HG02623 (cell line): ENCODE measurements around the gene ANKRD24.
"Not testable (repeated sequence)": the region's sequence is repeated elsewhere in the genome, so short reads cannot be mapped to it uniquely, and the experiment has no call there.

Experiments used
- ATAC-seq: cut with Tn5 transposase; IDR thresholded peaks from one replicate; pipeline ENCODE4 v1.9.1; 2021; ENCODE audit warnings: moderate library complexity; ENCODE audit not compliant: unreplicated experiment

The ANKRD24 gene

DNA sequence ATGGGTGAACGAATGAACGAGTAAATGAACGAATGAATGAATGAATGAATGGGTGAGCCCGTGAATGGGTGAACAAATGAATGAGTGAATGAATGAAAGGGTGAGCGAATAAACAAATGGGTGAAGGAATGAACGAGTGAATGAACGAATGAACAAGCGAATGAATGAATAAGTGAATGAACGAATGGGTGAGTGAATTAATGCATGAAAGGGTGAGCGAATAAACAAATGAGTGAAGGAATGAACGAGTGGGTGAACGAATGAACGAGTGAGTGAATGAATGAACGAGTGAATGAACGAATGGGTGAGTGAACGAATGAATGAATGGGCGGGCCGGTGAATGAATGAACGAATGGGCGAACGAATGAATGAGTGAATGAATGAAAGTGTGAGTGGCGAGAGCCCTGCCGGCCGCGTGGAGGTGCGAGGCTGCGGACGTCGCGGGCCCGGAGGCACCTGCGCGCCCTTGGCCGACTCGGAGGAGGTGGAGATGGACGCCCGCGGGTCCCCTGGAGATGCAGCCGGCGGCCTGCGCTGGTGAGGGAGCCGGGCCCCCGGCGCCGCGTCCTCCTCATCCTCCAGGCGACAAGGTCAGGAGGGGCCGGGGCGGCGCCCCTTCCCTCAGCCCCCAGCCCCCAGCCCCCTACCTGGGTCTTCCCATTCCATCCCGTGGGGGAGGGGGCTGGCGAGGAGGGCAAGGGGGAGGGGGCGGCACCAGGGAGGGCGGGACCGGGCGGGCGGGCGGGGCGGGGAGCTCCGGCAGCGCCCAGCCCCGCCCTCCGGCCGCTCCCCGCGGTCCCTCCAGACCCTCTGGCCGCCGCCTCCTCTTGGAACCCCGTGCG, 15.4 kb downstream of the ANKRD24 start:
- ATAC-seq: no peak

GRCh38 chr19:4198467-4199126, 16.1 kb downstream of the ANKRD24 start:
- no peak for ATAC-seq

- no peak for ATAC-seq
These were observed 17.3 kb downstream of the ANKRD24 start for GRCh38 chr19:4199699-4200293.

DNA sequence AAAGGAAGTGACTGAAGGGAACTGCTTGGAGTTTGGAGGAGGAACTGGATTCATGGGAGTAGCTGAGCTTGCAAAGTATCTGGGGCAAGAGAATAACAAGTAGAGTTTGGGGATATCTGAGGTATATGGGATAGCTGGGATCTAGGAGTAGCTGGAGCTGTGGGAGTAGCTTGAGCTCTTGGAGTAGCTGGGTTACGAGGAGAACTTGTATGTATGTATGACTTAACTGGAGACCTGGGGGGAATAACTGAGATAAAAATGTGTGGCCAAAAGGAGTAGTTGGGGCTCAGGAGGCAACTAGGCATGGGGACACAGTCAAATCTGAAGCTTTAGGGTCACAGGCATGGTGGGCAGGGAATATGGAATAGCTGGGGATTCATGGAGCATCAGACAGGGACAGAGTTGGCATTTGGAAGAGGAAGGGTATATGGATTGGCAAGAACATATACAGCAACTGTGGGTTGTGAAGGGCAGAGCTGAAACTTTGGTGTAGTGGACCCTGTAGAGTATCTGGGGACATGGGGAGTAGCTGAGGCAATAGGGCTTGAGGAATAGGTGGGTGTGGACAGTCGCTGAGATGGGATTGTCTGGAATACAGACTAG, 18.6 kb downstream of the ANKRD24 start:
- ATAC-seq: no peak

GRCh38 chr19:4201798-4202197, 19.3 kb downstream of the ANKRD24 start:
- no peak for ATAC-seq

- ATAC-seq: no peak
These were observed 24.5 kb downstream of the ANKRD24 start for GRCh38 chr19:4206818-4207484.

GRCh38 chr19:4208385-4209094, 26.1 kb downstream of the ANKRD24 start:
- ATAC-seq: no peak

DNA sequence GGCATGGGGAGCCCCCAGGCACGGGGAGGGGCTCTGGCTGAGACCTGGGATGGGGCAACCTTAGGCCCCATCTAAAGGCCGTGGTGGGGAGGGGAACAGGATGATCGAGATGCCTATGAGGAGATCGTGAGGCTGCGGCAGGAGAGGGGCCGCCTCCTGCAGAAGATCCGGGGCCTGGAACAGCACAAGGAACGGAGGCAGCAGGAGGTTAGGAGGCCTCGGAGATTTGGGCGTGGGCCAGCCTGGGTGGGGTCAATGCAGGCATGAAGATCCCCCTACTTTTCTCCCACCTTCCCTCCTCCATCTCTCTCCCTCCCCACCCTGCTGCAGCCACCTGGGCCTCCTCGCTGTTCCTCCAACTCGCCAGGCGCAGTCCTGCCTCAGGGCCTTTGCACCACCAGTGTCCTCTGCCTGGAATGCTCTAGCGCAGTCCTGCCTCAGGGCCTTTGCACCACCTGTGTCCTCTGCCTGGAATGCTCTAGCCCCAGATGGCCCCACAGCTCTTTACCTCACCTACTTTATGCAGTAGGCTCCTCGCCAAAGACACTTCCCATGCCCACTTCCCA, 27.8 kb downstream of the ANKRD24 start:
- no peak for ATAC-seq

DNA sequence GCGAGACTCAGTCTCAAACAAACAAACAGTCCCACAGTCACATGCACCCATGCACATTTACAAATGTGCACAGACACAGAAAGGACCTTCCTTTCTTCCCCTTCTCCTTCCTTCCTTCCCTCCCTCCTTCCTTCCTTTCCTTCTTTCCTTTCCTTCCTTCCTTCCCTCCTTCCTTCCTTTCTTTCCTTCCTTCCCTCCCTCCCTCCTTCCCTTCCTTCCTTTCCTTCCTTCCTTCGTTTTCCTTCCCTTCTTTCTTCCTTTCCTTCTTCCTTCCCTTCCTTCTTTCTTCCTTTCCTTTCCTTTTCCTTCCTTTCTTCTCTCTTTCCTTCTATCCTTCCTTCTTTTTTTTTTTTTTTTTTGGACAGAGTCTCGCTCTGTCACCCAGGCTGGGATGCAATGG, 30.6 kb downstream of the ANKRD24 start:
- no peak for ATAC-seq

DNA sequence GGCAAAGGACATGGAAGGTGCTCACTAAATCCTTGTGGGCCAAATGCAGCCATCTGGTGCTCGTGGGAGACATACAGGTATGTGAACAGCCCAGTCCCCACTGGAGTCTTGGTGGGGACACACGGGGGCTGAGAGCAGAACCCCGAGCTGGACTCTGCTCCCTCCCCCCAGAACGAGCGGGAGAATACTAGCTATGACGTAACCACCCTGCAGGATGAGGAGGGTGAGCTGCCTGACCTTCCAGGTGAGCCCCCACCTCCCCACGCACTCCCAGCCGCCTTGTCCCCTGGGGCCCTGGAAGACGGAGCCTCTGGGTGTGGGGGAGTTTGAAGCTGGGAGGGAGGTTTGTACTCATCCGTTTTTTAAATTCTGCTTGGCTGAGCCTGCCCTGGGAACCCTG, 33.3 kb downstream of the ANKRD24 start:
- no peak for ATAC-seq

- no peak for ATAC-seq
These were observed 34.4 kb downstream of the ANKRD24 start for GRCh38 chr19:4216846-4217245.

DNA sequence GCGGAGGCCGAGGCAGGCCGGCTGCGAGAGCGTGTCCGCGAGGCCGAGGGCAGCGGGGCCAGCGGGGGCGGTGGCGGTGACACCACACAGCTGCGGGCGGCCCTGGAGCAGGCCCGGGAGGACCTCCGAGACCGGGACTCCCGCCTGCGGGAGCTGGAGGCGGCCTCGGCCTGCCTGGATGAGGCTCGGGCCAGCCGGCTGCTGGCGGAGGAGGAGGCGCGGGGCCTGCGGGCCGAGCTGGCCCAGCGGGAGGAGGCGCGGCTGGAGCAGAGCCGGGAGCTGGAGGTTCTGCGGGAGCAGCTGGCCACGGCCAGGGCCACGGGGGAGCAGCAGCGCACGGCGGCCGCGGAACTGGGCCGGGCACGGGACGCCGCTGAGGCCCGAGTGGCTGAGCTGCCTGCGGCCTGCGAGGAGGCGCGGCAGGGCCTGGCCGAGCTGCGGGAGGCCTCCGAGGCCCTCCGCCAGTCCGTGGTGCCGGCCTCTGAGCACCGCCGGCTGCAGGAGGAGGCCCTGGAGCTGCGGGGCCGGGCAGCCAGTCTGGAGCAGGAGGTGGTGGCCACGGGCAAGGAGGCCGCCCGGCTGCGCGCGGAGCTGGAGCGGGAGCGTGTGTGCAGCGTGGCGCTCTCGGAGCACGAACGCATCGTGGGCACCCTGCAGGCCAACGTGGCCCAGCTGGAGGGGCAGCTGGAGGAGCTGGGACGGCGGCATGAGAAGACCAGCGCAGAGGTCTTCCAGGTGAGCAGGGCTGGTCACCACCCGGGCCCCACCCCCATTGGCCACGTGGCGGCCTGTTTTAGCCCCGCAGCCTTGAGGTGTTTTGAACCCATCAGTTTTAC, 35.2 kb downstream of the ANKRD24 start:
- ATAC-seq: no peak

- not testable (repeated sequence) for ATAC-seq
These were observed 36.0 kb downstream of the ANKRD24 start for GRCh38 chr19:4218523-4218922.

GRCh38 chr19:4220188-4220587, 37.7 kb downstream of the ANKRD24 start:
- ATAC-seq: no peak

- ATAC-seq: no peak
These were observed 42.0 kb downstream of the ANKRD24 start for GRCh38 chr19:4224470-4224869.

- ATAC-seq: no peak
These were observed 43.4 kb downstream of the ANKRD24 start for GRCh38 chr19:4225885-4226284.

- ATAC-seq: no peak
These were observed 45.3 kb downstream of the ANKRD24 start for GRCh38 chr19:4227771-4228170.

DNA sequence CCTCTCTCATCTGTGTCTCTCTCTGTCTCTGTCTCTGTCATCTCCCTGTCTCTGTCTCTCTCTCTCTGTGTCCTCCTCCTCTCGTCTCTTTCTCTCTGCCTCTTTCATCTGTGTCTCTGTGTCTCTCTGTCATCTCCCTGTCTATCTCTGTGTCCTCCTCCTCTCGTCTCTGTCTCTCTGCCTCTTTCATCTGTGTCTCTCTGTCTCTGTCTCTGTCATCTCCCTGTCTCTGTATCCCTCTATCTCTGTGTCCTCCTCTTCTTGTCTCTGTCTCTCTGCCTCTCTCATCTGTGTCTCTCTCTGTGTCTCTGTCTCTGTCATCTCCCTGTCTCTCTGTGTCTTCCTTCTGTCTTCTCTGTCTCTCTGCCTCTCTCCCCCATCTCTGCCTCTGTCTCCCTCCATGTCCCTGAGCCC, 46.3 kb downstream of the ANKRD24 start:
- no peak for ATAC-seq
